HG02981 (cell line): Measurements from ENCODE around the gene ARHGAP10.

Experiments
- ATAC-seq: cut with Tn5 transposase; IDR thresholded peaks from one replicate; pipeline ENCODE4 v1.9.1; 2021; ENCODE audit warnings: mild to moderate bottlenecking, moderate library complexity; ENCODE audit not compliant: unreplicated experiment

ARHGAP10 gene

DNA sequence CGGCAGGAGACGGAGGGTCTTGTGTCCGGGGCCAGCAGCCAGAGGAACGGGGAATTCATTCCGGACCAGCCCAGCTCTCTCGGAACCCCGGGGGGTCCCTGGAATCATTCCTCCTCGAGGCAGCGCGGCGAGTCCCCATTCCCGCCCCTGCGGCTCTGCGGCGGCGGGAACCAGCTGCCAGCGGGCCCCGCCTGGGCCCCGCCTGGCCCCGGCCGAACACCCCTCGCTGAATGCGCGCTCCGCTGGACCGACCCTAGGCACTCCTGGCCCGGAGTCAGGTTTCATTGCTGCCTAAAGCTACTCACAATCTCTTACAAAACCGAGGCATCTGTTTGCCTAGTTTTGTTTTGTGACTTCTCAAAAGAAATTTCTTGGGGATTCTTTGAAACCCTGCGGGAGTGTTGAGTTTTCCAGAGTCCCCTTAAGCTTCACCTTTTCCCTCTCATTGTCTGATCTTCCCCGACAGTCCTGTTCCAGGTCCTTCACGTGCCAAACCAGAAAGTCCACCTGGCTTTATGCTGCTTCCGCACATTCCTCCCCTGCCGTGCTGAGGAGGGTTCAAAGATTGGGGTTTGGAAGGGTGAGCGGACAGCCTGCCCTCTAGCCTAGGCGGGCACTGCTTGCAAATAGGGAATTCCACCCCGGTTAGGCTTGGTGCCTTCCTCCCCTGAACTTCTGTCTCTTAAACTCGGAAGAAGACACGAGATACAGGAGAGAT, 789 bp downstream of the ARHGAP10 start:
- peak; percentile 24 for ATAC-seq

DNA sequence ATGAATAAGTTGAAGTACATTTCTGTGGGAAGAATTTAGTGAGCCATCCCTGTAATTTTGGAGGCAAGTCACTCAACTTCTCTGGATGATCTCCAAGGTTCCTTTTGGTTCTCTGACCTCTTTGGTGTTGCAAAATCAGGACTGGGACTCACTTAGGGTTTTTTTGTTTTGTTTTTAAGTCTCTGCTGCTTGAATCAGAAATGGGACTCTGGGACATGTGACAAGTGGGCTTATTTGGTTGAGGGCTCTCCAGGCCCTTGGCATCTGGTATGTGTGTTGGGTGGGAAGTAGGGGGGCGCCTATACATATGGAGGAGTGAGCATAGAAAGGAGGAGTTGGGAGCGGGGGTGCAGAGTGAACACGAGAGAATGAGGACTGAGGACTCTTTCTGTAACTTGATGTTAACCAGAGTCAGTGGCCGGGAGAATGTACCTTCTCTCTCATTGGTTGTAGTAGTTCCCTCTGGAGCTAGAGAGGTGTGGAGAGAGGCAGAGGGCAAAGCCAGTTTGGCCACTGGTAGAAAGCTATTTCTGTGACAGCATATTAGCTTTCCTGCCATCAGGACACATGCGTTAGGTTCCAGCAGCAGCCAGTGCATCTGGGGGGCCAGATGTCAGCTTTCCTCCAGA, 1.9 kb downstream of the ARHGAP10 start:
- no peak for ATAC-seq

DNA sequence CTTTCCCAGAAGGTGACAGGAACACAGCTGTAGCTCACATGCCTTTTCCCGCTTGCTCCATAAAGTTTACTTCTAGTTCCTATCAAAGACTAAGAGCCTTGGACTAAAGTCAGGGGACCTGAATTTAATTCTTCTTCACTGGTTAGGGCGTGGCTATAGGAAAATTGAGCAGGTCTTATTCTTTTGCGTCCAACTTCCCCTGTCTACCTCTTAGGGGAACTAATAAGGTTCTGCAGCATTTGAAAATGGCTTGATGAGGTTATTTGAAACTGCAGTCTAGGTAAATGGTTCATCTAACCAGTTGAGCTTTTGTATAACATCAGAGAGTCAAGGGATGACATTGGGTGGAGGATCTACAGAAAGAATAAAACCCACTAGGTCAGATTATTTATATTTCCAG, 2.6 kb downstream of the ARHGAP10 start:
- ATAC-seq, result no peak

DNA sequence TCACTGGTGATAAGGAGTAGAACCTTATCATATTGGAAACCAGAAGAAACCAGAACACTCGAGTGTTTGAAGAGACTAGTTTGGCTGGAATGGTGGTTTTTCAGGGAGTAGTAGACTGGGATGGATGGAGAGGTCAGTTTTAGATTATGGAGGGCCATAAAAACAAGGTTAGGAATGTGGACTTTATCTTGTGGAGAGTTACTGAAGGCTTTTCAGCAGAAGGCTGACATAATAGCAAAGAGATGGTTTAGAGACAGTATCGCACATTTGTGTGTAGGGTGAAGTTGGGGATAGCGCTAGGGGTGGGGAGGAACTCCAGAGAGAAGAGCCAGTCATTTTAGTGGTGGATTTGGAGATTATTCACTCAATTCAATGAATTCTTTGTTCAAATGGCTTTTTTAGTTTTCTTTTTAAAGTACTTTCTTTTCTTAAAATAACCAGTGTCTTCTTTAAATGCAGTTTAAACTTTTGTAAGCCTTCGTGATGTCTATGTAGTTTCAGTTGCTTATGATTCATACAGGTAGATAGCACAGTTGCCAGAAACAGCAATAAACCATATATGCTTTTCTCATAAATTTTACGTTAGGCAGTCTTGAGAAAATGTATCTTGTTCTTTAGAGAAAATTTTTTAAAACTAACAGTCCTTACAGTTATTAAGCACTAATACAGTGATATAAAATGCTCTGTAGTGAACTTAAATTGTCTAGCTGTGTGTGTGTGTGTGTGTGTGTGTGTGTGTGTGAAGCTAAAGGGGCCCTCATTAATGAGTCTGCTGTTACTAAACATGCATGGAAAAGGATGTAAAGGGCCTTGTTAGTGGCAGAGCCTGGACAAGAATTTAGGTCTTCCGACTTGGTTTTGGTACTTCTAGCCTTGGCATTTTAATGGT, 3.8 kb downstream of the ARHGAP10 start:
- no peak for ATAC-seq

DNA sequence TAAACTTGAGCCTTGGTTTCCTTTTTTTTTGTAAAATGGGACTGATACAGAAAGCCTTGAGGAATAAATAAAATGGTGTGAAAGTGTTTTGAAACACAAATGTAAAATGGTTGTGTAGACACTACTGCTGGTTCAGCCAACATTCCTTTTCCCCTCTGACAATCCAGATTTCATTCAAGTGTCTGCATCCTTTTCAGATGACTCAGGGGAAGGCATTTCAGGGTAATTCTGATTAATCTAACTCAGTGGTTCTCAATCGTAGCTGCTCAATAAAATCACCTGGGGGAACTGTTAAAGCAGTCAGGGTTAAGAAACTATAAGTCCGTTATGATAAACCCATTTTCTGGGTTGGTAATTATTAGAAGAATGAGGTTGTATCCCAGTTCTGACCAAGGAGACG, 4.6 kb downstream of the ARHGAP10 start:
- no peak for ATAC-seq

DNA sequence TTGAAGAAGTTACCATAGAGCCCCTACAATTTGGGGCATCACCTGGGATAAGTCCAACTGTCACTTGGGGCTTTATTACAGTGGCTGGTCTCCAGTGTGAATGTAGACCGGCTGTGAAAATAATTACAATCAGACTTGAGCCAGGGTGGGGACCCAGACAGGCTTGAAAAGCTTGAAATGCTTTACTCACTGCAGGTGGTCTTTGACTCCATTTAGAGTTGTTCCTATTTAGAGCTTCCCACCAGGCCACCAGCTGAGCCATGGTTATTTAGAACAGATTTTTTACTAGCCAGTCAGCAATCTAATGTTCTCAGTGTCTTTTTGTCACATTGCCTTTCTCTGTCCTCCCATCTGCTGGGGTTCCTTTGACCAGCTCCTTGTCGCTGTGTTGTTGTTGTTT, 5.7 kb downstream of the ARHGAP10 start:
- no peak for ATAC-seq

DNA sequence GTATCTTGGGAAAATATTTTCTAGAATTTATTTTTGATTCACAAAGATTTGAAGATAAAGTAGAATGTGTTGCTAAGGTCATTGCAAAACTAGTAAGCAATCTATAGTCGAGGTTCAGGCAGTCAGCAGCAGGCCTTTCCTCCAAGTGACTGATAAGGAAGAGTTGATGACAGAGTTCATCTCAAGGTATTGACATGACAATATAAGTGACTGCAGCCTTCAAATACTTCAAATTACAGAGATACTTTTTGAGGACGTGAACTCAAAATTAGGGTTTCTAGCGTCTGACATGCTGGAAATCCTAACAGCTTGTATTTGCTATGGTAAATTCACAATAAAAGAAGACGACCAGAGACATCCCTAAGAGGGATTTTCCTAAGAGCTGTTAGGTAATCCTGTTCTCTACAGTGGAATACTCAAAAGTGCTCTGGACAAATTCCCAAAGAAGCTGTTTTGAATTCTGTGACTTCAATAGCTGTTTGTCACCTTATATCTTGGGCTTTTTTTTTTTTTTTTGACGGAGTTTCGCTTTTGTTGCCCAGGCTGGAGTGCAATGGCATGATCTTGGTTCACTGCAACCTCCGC, 7.4 kb downstream of the ARHGAP10 start:
- ATAC-seq, result no peak

DNA sequence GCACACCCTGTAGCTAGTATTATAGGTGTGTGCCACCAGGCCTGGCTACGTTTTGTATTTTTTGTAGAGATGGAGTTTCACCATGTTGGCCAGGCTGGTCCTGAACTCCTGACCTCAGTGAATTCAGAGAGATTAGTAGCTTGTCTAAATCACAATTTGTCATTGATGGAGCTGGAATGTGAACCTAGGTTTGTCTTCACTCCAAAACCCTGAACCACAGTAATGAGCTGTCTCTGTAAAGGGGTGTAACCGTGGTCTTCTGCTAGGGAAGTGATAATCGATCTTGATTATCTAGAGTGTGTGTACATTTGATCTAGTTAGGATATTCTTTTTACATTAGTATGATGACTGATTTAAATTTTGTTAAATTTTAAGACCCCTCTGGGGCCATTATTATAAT, 8.3 kb downstream of the ARHGAP10 start:
- no peak for ATAC-seq

DNA sequence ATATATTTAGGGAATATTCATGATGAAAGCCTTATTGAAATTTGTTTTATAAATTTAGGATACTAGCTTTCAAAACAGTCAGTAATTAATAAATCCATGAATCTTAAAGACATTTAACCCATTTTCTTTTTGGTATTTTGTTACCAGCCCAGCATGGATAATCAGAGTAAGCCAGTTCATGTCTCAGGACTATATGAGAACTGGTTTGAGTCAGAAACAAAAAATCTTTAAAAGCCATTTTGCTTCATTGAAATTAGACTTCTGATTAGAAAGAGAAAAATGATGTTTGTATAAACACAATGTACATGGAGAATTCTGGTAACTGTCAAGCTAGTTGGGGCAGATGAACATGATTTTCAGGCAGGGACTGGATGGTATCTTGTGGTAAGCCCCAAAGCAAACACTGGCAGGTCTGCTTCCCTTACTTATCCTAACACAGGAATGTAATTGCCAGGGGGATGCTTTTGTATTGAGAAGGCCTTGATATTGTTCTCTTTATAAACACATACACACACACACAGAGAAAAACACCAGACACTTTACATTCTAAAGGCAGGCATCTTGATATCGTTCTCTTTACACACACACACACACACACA, 9.4 kb downstream of the ARHGAP10 start:
- no peak for ATAC-seq

DNA sequence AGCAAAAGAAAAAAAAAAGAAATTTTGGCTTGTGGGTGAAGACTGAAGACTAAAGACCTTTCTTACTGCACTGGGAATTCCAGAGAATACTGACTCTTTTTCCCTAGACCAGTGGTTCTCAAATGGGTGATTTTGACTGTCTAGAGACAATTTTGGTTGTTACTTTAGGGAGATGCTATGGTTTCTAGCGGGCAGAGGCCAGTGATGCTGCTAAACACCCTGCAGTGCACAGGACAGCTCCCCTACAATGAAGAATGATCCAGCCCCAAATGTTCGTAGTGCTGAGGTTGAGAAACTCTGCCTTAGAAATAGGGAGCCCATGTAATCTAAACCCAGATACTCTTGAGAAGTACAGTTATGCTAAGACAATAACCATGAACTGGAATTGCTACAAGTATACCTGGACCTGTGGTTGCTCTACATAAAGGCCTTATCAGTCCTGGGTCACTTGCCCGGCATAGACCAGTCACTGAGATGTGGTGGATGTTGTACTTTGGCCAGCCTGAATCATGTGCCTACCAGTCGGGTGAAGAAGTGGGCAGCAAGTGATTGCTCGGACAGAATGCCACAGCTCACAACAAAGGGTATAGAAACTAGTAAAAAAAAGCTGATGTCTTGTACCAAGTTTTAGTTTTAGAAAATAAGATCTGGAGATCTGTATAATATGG, 16.0 kb downstream of the ARHGAP10 start:
- no peak for ATAC-seq

DNA sequence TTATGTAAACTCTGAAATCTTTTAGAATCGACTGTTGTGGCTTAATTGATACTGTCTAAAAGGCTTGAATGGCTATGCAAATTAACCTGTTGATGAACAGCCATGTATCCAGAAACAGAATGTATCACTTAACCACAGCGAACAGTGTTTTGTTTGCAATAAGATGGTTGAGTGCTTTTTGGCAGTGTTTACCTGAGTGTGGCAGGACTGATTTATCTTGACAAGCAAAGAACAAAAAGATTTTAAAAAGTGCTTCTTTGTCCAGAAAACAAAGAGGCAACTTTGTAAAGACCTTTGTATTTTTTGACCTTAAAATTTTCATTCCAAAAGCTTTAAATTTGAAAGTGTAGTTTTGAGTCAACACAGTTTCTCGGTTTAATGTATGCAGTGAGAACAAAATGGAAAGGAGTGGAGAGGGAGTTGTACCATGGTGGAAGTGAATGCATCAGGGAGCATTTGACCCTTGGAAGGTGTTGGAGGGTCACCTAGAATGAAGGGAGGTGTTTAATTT, 18.0 kb downstream of the ARHGAP10 start:
- ATAC-seq, result peak; percentile 98

DNA sequence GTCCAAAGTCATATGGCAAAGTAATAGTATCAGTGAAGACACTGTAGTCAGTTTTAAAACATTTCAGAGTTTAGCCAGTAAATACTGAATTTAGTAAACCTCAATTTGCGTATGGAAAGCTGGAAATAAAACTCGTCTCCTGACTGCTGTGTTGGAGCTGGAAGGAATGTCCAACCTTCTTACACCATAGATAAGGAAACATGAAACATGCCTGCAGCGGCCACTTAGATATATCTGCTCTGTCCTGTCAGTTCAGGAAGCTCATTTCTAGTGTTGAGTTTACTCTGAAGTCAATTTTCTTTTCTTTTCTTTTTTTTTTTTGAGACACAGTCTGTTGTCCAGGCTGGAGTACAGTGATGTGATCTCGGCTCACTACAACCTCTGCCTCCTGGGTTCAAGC, 21.2 kb downstream of the ARHGAP10 start:
- no peak for ATAC-seq

DNA sequence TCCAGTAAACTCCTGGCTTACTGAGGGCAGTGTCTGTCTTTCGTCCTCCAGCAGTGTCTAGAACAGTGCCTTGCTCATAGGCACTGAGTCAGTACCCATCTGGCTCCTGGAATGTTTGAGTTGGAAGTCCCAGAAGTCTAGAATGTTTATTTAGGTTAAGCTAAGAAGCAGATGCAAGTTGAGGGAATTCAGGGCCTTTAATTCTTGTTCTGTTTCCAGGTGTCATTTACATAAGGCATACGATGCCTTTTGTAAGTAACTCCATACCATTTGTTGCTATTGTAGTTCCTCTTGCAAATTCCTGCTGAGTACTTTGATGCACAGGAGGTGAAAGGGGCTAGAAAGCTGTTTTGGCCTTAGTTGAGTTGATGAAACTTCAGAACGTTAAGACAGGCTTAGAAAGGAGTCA, 22.2 kb downstream of the ARHGAP10 start:
- ATAC-seq, result no peak

DNA sequence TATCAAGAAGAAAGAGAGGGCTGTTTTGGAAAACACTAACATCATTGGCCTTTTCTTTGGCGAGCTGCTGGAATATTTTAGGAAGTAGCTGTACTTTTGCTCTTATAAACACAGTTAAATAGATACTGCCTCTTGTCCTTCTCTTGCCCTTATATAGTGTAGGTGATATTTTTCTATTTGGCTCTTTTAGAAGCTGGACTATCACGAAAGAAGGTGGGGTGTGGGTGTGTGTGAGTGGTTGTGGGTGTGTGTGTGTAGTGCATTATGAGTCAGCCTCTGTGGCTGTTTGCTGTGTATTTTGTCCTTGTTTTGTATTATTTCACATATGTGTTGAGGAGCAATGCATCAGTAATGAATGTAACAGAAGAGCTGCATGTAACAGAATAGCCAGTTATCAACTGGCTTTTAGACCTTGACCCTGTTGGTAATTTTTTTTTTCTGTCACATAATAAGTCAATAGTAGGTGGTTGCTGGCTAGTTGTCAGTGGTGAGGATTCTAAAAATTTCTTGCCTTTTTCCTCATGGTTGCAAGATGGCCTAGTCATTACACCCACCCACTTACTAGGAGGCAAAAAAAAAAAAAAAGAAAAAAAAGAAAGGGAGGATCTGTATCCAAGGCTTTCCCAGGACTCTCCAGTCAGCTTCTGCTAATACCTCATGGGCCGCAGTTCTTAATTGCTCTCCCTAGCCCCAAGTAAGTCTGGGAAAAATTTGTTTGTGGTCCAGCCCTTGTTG, 23.8 kb downstream of the ARHGAP10 start:
- ATAC-seq, result no peak

DNA sequence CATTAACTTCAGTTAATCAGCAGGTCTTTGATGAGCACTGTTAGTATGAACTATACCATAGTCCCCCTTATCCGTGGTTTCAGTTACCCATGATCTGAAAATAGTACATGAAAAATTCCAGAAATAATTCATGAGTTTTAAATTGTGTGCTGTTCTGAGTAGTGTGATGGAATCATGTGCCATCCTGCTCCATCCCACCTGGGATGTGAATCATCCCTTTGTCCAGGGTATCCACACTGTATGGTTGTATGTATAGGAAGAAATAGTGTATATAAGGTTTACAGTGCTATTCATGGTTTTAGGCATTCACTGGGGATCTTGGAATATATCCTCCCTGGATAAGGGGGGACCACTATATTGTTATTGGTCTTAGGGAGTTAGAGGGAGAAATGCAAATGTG, 24.5 kb downstream of the ARHGAP10 start:
- ATAC-seq, result no peak

DNA sequence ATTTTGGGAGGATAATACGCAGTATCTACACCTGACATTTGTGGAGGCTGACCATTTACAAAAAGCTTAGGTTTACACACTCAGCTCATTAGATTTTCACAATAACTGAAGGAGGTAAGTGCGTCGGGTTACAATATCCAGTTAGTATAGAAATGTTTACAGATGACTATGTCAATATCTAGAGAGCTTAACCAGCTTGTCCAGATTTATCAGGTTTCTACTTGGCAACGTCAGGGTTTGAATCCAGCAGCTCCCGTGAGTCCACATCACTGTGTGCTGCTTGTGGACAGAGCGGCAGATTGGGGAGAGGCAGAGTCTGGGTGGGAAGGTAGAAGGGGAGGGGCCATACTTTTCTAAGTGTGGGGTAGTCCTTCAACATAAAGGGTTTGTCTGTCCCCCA, 28.3 kb downstream of the ARHGAP10 start:
- ATAC-seq, result no peak

DNA sequence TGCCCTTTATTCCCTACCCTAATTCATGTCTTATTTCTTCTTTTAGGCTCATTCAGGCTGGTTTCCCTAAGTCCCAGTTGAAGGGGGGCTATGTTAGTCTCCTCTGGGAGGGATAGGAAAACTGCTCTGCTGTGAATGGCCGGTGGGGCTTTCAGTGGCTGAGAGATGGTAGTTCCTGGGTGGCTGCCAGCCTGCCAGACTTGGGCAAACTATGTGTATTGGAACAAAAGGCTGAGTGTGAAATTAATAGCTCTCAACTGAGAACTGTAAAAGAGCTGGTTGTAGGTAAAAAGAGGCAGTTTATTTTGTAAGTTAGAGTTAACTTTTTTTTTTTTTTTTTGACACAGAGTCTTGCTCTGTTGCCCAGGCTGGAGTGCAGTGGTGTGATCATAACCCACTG, 28.8 kb downstream of the ARHGAP10 start:
- ATAC-seq, result no peak

DNA sequence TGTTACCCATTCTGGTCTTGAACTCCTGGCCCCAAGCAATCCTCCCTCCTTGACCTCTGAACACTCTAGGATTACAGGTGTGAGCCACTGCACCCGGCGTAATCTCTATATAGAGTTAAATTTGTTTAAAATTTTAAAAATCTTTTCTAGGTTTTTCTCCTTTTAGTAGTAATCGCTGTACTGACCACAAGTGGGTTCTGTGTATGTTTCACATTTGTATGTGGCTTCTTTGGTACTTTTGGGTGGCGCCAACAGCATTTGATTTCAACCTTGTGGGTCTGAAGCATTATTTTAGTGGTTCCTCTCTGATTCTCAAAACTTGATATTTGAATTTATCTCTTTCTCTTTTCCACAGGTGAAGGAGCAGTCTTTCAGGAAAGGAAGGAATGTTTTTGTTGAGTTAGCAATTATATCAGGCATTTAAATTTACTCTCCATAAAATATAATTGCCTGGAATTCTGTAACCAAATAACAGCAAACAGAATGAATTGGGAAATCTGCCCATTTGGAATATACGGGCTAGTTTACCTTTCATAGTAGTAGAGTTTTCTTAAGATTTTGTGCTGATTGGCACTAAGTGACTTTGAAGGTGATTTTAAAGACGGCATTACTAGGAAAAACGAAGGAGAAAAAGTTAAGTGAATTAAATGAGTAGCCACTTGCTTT, 29.5 kb downstream of the ARHGAP10 start:
- no peak for ATAC-seq

DNA sequence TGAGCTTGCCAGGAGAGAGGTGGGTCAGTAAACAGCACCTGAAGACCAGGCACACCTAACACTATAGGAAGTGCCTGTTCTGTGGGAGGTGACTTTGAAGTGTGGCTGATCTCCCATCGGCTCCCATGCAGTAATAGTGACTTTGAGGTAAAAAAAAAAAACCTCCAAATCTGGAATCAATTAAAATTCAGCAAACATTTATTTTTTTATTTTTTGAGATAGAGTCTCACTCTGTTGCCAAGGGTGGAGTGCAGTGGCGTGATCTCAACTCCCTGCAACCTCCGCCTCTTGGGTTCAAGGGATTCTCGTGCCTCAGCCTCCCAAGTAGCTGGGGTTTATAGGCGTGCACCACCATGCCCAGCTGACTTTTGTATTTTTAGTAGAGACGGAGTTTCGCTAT, 32.4 kb downstream of the ARHGAP10 start:
- no peak for ATAC-seq
